ENCODE measurements around the gene GSK3A.

GRCh38 chr19:42198676-42199439 lies 43.5 kb downstream of the GSK3A start:
- TF ChIP-seq CTCF (IDR thresholded peaks at IDR 0.05) (no peak), POLR2A (IDR thresholded peaks at IDR 0.05) (no peak)
